A549 (cell line): ENCODE measurements around the gene SPECC1L. TPM values are rescaled to one million over a fixed set of nuclear protein-coding genes. Genes with fewer than 3 reads are reported as not detected.

Source experiments
- ATAC-seq, 2 experiments: fragments of 200-7000 bp in 1 of 2; fragments of >200 bp in 1 of 2; cut with Nextera tagmentation in 1 of 2; cut with Tn5 transposase in 1 of 2; 3 replicates each; pipeline versions ENCODE4 v1.8.0 to v1.9.1; 2018 to 2020; ENCODE audit warnings: mild to moderate bottlenecking in 1 of 2, moderate library complexity in 1 of 2
- CTCF ChIA-PET: fragments of 300-600 bp; sonication (Branson Sonifier 250); formaldehyde crosslinking; extraction: SDS; loops from one replicate; lab custom pipeline; 2021; ENCODE audit warnings: antibody characterized with exemption, inconsistent platforms; lab: Yijun Ruan, JAX
- POLR2A ChIA-PET: fragments of 350-600 bp; formaldehyde crosslinking; extraction: SDS; loops from one replicate; lab custom pipeline; 2021; ENCODE audit warnings: antibody characterized with exemption, inconsistent platforms; lab: Yijun Ruan, JAX
- DNase-seq, 2 experiments: peaks; one replicate each; pipeline versions ENCODE4 v3.0.0 to v3.0.0-alpha.2; 2011 to 2016; ENCODE audit warnings: low read depth in 1 of 2, low spot score in 1 of 2
- FAIRE-seq: peaks from 2 replicates; lab custom pipeline; 2011; peaks lifted over from hg19 to GRCh38; lab: Jason Lieb, UNC
- H3K27ac ChIP-seq, 2 experiments: fragments of >200 bp; sonication (Bioruptor Twin); formaldehyde crosslinking; 3 replicates each; pipeline ENCODE4 v1.5.1; 2016 to 2017
- H3K4me1 ChIP-seq: fragments of >200 bp; sonication (Bioruptor Twin); formaldehyde crosslinking; 3 replicates; pipeline ENCODE4 v1.6.1; 2016
- H3K4me2 ChIP-seq: fragments of >200 bp; sonication (Bioruptor Twin); formaldehyde crosslinking; 3 replicates; pipeline ENCODE4 v1.6.1; 2016
- H3K4me3 ChIP-seq: fragments of >200 bp; sonication (Bioruptor Twin); formaldehyde crosslinking; 3 replicates; pipeline ENCODE4 v1.5.1; 2016
- H3K9me3 ChIP-seq: fragments of >200 bp; sonication (Bioruptor Twin); formaldehyde crosslinking; 3 replicates; pipeline ENCODE4 v1.6.1; 2016
- BHLHE40 ChIP-seq: IDR thresholded peaks from 2 replicates; pipeline ENCODE4 v1.6.1; 2012; ENCODE audit warnings: low read depth, low read length, inconsistent platforms
- EHF ChIP-seq: fragments of 250-450 bp; sonication (Bioruptor Pico); IDR thresholded peaks from 2 replicates; pipeline ENCODE4 v1.5.0; 2020; ENCODE audit warnings: mild to moderate bottlenecking
- ELK1 ChIP-seq: fragments of 150-350 bp; IDR thresholded peaks from 2 replicates; pipeline ENCODE4 v1.6.1; 2014; ENCODE audit warnings: low read depth, mild to moderate bottlenecking, low read length
- ESRRA ChIP-seq: fragments of 150-350 bp; IDR thresholded peaks from 2 replicates; pipeline ENCODE4 v1.6.1; 2014; ENCODE audit warnings: mild to moderate bottlenecking, low read length, borderline replicate concordance
- HES2 ChIP-seq: fragments of >200 bp; sonication (Bioruptor Twin); formaldehyde crosslinking; IDR thresholded peaks from 2 replicates; pipeline ENCODE4 v1.6.1; 2016
- HEYL ChIP-seq: fragments of 250-450 bp; sonication (Bioruptor Pico); IDR thresholded peaks from 2 replicates; pipeline ENCODE4 v1.8.0; 2021; ENCODE audit warnings: mild to moderate bottlenecking, moderate library complexity
- HOXA7 ChIP-seq: fragments of 250-450 bp; sonication (Bioruptor Pico); IDR thresholded peaks from 2 replicates; pipeline ENCODE4 v1.5.0; 2020; ENCODE audit warnings: mild to moderate bottlenecking, moderate library complexity
- JUN ChIP-seq, 2 experiments: fragments of >200 bp; sonication (Bioruptor Twin); formaldehyde crosslinking; IDR thresholded peaks; 2 replicates in 1 of 2; 3 replicates in 1 of 2; pipeline ENCODE4 v1.6.1; 2016 to 2017
- KDM5A ChIP-seq: fragments of 200-600 bp; sonication (generic); IDR thresholded peaks from 2 replicates; pipeline ENCODE4 v1.6.1; 2016; ENCODE audit warnings: antibody characterized with exemption, mild to moderate bottlenecking
- MAFK ChIP-seq: fragments of 450-650 bp; IDR thresholded peaks from 2 replicates; pipeline ENCODE4 v1.6.1; 2014; ENCODE audit not compliant: partially characterized antibody
- MAZ ChIP-seq: fragments of 150-350 bp; IDR thresholded peaks from 2 replicates; pipeline ENCODE4 v1.6.1; 2014; ENCODE audit warnings: antibody characterized with exemption, low read depth, low read length, borderline replicate concordance
- MYC ChIP-seq: IDR thresholded peaks from 2 replicates; pipeline ENCODE4 v1.6.1; 2012; ENCODE audit warnings: mild to moderate bottlenecking, inconsistent platforms, low read length, improper control_type of control experiment, borderline replicate concordance
- NFE2L2 ChIP-seq: fragments of 150-350 bp; conservative IDR thresholded peaks from 2 replicates; pipeline ENCODE4 v1.6.1; 2014; ENCODE audit warnings: low read length
- PHF8 ChIP-seq: fragments of 200-600 bp; sonication (generic); IDR thresholded peaks from 2 replicates; pipeline ENCODE4 v1.6.1; 2016; ENCODE audit warnings: low read depth, mild to moderate bottlenecking, antibody characterized with exemption, moderate library complexity, borderline replicate concordance
- POLR2AphosphoS2 ChIP-seq: conservative IDR thresholded peaks from 2 replicates; pipeline ENCODE4 v1.6.1; 2012; ENCODE audit warnings: low read length, improper control_type of control experiment, inconsistent platforms
- RFX5 ChIP-seq: fragments of 450-650 bp; IDR thresholded peaks from 2 replicates; pipeline ENCODE4 v1.7.1; 2014; ENCODE audit warnings: antibody characterized with exemption, mild to moderate bottlenecking, moderate library complexity
- SREBF2 ChIP-seq: fragments of 450-650 bp; IDR thresholded peaks from 2 replicates; pipeline ENCODE4 v1.6.1; 2014; ENCODE audit warnings: mild to moderate bottlenecking, moderate library complexity
- TFCP2L1 ChIP-seq: fragments of 250-450 bp; sonication (Bioruptor Pico); IDR thresholded peaks from 2 replicates; pipeline ENCODE4 v1.5.0; 2021; ENCODE audit warnings: mild to moderate bottlenecking
- ZNF302 ChIP-seq: fragments of 250-450 bp; sonication (Bioruptor Pico); IDR thresholded peaks from 2 replicates; pipeline ENCODE4 v1.9.0; 2021; ENCODE audit warnings: inconsistent platforms, mild to moderate bottlenecking, moderate library complexity
- WGBS: methylation state at CpG from one replicate; pipeline ENCODE4 v1.1.6; 2017; ENCODE audit errors: missing lambda C conversion rate; 5-methylcytosine and 5-hydroxymethylcytosine counted together
- polyA plus RNA-seq, 4 experiments: library from polyadenylated mRNA; depleted of rRNA in 3 of 4; stranded (reverse); fragments of >200 nt; fragmentation: RNase III in 1 of 4; extraction: RNeasy Plus Mini Kit Qiagen cat#74134 plus additional on column Dnase treatment in 1 of 4; gene quantifications; 2 replicates in 3 of 4; 3 replicates in 1 of 4; pipeline ENCODE4 v1.2.3, GENCODE V29; 2011 to 2017
- TF ChIP-seq, protein P1 (sequence below): fragments of >200 bp; sonication (Bioruptor Twin); formaldehyde crosslinking; IDR thresholded peaks from 3 replicates; pipeline ENCODE4 v1.5.1; 2016
- TF ChIP-seq, protein P2 (sequence below): IDR thresholded peaks from 2 replicates; pipeline ENCODE4 v1.6.1; 2012
- TF ChIP-seq, protein P3 (sequence below): IDR thresholded peaks from 2 replicates; pipeline ENCODE4 v1.6.1; 2012

SPECC1L gene
- polyA plus RNA-seq, 2 of the 4 experiments (the other 2 are of a cell fraction) = 14.8 to 25.2 TPM

DNA sequence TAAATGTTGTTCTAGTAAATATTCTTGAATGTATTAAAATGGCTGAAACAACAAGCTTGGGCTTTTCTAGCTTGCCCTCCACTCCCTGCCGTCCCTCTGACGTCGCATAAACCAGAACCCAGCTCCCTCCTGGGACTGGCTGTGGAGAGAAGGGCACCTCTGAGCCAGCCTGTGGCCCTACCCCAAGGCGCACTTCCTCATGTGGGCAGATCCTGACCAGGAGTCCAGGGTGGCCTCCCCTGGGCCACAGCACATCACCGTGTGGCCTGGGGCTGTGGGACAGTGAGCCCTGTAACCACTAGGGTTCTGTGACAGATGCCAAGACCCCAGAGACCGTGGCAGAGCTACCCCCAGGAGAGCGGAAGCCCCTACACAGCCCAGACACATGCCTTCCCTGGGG is 146.6 kb downstream of the SPECC1L start (continued):
- TF ChIP-seq RFX5 = no peak

DNA sequence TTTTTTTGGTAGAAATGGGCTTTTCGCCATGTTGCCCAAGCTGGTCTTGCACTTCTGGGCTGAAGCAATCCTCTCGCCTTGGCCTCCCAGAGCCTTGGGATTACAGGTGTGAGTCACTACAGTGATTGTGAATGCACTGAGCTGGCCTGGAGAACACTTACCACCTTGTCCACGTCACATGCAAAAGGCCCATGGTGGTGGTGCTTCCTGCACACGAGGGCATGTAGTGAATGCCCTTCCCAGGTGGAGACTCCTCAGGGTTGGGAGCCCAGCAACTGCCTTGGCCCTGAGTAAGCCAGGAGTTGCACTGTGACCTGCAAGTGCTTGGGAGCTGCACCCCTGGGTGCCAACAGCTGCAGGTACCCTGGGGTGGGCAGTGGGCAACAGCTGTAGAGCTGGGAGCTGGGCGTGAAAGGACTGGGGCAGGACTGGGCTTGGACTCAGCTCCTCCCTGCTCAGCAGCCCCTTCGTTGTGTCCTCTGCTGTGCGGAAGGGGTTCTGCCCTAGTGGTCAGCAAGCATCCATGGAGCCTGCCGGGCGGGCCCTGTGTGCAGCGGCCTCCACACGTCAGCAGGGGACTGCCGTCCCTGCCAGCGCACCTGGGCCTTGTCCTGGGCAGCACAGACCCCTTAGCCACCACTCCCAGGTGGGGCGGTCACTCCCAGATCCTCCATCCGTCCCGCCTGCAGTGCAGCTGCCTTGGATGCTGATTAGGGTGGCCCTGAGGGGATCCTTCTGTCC is 147.4 kb downstream of the SPECC1L start:
- no peak overlapping the region for H3K27ac ChIP-seq
- no peak for TF ChIP-seq MYC
- TF ChIP-seq, all 56 proteins: peak for 0
- no peaks in the 10 kb centered on the region for H3K9me3 ChIP-seq
- CTCF ChIA-PET = interaction anchor here (0.6 to 1.5 kb wide), 4 partner anchors 22 to 829 kb away, joined by 3 to 5 read pairs (median 3); no protein-coding TSS in a partner anchor
- POLR2A ChIA-PET = no interaction called here
- ATAC-seq = no peak
- 78% methylated on average over 2 of the region's 16 CpGs for WGBS
- DNase-seq = no peak
- H3K4me3 ChIP-seq = no peak overlapping the region
- H3K4me2 ChIP-seq = no peak overlapping the region
- no peaks in the 10 kb centered on the region for H3K4me1 ChIP-seq
- FAIRE-seq = no peak

GRCh38 chr22:24418786-24419474 is 148.3 kb downstream of the SPECC1L start:
- CTCF ChIA-PET = interaction anchor here (0.8 to 1.5 kb wide), 4 partner anchors 20 to 107 kb away, joined by 3 to 5 read pairs (median 3); no protein-coding TSS in a partner anchor
- no peak overlapping the region for H3K4me2 ChIP-seq
- FAIRE-seq = no peak
- H3K4me3 ChIP-seq = no peak overlapping the region
- H3K9me3 ChIP-seq = no peaks in the 10 kb centered on the region
- DNase-seq = no peak
- POLR2A ChIA-PET = no interaction called here
- no peak for ATAC-seq
- no peaks in the 10 kb centered on the region for H3K4me1 ChIP-seq
- H3K27ac ChIP-seq = no peak overlapping the region
- TF ChIP-seq MAZ (no peak), ZNF302 (CRISPR knock-in tag) (no peak), JUN (IDR thresholded peaks at IDR 0.05) (no peak), HEYL (no peak), NFE2L2 (no peak), TFCP2L1 (no peak), ELK1 (no peak), SREBF2 (no peak), POLR2AphosphoS2 (no peak), BHLHE40 (no peak), MAFK (no peak), PHF8 (no peak), ESRRA (no peak), EHF (no peak), HES2 (no peak), HOXA7 (CRISPR knock-in tag) (no peak), KDM5A (no peak)
- TF ChIP-seq, protein P1, sequence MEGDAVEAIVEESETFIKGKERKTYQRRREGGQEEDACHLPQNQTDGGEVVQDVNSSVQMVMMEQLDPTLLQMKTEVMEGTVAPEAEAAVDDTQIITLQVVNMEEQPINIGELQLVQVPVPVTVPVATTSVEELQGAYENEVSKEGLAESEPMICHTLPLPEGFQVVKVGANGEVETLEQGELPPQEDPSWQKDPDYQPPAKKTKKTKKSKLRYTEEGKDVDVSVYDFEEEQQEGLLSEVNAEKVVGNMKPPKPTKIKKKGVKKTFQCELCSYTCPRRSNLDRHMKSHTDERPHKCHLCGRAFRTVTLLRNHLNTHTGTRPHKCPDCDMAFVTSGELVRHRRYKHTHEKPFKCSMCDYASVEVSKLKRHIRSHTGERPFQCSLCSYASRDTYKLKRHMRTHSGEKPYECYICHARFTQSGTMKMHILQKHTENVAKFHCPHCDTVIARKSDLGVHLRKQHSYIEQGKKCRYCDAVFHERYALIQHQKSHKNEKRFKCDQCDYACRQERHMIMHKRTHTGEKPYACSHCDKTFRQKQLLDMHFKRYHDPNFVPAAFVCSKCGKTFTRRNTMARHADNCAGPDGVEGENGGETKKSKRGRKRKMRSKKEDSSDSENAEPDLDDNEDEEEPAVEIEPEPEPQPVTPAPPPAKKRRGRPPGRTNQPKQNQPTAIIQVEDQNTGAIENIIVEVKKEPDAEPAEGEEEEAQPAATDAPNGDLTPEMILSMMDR = no peak
- TF ChIP-seq, protein P2, sequence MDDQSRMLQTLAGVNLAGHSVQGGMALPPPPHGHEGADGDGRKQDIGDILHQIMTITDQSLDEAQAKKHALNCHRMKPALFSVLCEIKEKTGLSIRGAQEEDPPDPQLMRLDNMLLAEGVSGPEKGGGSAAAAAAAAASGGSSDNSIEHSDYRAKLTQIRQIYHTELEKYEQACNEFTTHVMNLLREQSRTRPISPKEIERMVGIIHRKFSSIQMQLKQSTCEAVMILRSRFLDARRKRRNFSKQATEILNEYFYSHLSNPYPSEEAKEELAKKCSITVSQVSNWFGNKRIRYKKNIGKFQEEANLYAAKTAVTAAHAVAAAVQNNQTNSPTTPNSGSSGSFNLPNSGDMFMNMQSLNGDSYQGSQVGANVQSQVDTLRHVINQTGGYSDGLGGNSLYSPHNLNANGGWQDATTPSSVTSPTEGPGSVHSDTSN = no peak
- TF ChIP-seq, protein P3, sequence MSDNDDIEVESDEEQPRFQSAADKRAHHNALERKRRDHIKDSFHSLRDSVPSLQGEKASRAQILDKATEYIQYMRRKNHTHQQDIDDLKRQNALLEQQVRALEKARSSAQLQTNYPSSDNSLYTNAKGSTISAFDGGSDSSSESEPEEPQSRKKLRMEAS = no peak
- WGBS = 100% methylated on average over 3 of the region's 16 CpGs
